ENCODE data around the gene MYORG.

The MYORG gene

DNA sequence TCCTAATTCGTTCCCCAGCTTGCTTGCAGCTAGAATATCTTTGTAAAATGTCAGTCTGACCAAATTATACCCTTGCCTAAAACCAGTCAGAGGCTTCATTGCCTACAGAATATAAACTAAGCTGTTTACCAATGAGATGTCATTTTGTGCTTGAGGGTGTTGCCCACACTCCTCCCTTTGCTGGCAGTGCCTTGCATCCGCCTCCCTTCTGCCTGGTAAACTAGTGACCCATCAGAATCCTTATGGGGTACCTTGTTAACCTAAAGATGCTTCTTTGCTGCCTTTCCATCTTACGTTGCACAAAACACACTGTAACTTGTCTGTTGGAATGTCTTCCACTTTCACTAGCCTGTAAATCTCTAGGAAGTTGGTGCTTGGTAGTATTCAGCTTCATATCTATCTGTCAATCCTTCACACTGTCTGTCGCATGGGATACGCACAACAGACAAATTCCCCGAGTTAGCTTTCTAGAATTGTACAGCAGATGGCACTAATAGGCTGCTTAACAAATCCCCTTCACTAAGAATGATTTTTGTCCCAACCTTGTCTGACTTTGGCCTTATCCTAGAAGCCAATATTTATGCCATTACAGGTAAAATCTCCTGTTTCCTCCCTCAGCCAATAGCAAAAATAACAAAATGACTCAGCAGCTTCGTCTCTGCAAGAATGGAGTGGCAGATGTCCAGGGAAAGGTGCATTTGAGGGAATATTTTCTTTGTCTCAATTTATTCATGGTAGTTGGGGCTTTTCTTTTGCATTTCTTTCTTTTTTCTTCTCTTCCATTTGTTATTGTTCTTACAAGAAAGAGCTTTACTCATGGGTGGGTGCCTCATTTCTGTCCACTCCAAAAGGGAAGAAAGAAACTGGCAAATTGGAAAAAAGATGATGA, 44.4 kb downstream of the MYORG start:
- DNase-seq (ENCODE audit: low read depth), result no peak

DNA sequence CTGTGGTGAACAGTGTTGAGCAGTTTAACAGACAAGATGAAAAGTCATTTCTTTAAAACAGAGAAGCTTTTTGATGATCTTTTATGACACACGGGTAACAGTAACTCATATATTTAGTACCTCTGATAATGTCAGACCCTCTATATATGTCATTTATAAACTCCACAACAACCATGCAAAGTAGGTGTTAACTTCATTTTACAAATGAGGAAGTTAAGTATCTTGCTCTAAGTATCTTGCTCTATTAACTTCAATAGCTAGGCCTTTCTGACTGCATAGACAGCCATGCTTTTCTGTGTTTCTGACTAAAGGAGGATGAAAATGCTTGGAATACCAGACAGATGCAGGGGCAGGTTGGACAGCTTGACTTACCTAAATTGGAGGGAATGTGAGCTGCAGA, 45.5 kb downstream of the MYORG start:
- no peak for DNase-seq (ENCODE audit: low read depth)

DNA sequence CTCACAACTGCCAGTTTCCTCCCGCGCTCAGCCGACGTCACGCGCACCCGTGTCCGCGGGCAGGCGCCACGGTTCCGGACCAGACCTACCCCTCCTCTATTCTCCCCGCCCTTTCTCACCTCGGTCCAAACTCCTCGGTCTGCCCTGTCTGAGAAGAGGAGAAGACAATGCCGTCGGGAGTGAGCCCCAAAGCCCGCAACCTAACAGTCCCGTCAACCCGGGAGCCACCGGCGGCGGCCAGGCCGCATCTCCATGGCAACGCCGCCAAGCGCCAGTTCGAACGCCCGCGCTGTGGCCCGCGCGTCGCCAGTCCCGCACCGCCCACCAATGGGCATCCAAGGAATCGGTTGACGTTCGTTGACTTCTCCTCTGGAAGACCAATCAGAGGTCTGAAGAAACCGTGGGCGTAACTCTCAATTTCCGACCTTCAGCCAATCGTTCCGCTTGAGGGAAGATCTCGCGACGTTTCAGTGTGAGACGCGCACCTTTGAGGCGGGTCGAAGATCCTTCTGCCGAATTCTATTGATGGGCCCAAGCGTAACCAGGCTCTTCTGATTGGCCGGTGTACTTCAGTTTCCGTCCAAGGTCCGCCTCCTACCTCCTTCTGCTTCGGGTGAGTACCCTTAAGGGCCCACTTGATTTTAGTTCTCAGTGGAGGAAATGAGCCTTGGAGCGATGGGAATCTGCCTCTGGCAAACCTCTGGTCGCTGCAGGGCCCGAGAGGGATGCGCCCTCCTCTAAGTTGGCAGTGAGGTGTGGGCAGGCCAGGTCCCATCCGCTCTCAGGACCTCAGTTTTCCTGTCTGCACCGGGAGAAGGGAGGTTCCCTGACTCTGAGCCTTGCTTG, 47.5 kb downstream of the MYORG start, which contains the start of the genes KIF24 and NUDT2:
TSS of gene KIF24 (minus strand) at position 282 of the 846 bp plus-strand sequence. CDS start 17,922 bp downstream, outside the sequence.
TSS of gene NUDT2 (plus strand) at position 583 of the 846 bp plus-strand sequence. CDS start 9,471 bp downstream, outside the sequence.
- DNase-seq (ENCODE audit: low read depth), result peak; percentile 87

DNA sequence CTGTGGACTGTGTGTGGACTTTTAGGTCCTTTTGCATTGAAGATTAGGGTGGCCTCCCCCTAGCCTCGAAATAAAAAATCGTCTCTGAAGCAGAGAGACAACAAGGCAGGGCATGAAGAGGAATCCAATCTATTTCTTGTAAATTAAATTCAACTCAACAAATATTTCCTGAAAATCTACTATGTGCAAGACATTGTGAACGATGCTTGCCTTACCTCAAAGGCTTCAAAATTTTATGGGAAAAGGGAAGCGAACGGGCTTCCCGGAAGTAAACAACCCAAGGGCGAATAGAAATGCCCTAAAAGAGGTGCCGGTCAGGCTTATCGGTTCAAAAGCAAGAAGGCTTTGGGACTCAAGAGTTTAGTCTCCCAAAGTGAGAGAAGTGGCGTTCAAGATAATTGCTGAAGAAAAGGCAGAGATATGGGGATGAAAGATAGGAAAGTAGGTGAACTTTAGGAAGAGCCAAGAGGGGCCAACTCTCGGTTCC, 48.2 kb downstream of the MYORG start:
- DNase-seq (ENCODE audit: low read depth), result no peak

DNA sequence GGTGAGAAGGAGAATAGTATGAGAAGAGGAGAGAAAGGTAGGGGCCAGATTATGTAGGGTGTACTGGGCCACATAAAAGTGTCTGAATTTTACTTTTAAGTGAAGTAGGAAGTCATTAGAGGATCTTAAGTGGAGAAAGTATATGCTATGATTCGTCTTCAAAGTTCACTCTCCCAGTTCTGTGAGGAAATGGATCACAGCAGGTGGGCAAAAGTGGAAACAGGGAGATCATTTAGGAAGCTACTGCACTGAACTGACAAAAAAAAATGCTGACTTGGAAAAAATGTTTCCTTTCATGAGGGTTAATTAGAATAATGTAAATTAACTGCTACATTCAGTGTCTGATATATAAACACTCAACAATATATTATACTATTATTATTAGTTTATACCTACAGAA, 50.0 kb downstream of the MYORG start:
- DNase-seq (ENCODE audit: low read depth), result no peak

DNA sequence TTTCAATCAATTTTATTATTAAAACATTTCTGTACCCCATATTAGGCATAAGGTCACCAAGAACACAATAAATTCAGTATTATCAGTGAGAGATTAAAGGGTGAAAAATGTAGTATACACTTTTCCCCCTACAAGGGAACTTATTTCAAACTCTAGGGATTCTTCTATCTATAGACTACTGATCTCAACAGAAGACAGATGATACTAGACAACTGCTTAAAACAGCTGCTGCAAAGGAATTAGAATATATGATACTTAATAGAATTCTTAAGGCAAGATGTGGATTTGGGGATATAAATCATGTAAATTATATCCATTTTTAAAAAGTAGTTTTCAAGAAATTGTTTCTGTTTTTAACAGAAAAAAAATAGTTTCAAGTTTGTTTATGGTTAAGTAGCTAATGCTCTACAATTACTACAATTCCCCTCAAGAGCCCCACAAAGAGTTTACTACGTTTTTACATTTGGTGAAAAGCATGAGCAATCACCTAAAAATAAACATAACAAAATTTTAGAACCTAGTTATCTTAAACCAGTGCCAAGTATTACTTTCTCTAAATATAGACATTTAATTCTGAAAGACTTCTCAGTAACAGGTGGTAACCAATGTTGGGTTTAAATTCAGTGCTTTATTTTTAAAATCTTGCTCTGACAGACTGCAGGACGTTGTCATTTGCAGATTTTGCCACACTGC, 53.7 kb downstream of the MYORG start:
- DNase-seq (ENCODE audit: low read depth), result no peak

DNA sequence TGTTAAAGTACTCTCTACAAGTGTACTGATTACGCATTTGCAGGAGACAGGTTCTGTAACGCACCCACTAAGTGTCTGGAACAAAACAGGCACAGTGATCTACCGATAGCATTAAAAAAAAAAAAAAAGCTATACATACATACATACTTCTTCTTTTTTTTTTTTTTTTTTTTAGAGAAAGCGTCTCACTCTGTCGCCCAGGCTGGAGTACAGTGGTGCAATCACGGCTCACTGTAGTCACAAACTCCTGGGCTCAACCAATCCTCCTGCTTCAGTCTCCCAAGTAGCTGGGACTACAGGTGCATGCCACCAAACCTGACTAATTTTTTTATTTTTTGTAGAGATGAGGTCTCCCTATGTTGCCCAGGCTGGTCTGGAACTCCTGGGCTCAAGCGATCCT, 55.2 kb downstream of the MYORG start:
- DNase-seq (ENCODE audit: low read depth), result no peak

DNA sequence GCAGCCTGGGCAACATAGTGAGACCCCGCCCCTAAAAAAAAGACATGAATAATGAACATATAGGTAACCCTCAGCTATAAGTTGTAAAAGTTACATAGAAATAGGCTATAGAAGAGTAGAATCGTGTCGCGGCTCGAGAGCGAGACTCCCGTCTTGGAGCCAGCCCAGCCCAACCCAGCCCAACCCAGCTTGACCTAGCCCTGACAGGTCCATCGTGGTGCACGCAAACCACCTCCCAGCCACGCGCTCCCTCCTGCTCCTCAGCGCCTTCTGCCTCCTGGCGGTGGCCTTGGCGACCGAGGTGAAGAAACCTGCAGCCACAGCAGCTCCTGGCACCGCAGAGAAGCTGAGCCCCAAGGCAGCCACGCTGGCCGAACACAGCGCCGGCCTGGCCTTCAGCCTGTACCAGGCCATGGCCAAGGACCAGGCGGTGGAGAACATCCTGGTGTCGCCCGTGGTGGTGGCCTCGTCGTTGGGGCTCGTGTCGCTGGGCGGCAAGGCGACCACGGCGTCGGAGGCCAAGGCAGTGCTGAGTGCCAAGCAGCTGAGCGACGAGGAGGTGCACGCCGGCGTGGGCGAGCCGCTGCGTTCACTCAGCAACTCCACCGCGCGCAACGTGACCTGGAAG, 58.4 kb downstream of the MYORG start:
- DNase-seq (ENCODE audit: low read depth), result no peak

DNA sequence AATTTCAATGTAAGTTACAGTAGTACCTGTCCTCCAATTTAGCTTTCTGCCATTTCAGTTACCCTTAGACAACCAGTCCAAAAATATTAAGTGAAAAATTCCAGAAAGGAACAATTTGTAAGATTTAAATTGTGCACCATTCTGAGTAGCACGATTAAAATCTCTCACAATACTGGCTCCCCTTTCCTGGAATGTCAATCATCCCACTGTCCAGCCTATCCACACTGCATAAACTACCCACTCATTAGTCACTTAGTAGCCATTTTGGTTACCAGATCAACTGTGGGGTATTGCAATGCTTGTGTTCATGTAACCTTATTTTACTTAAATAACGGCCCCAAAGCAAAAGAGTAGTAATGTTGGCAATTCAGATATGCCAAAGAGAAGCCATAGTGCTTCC, 59.3 kb downstream of the MYORG start:
- DNase-seq (ENCODE audit: low read depth), result no peak

All from activated T-cell treated with anti-CD3 and anti-CD28 coated beads for 1 hour (primary cell).